Neuronal stem cell (in vitro differentiated cells): Measurements from ENCODE around the gene FBXO3.

Source experiments
- DNase-seq: peaks from one replicate; pipeline ENCODE4 v3.0.0-alpha.2; 2013; ENCODE audit warnings: low spot score
- H2AFZ ChIP-seq: one replicate; pipeline ENCODE4 v1.6.1; 2013; ENCODE audit warnings: mild to moderate bottlenecking, low read length, inconsistent platforms
- H2AK5ac ChIP-seq: 2 replicates; pipeline ENCODE4 v1.6.1; 2013; ENCODE audit warnings: low read depth, mild to moderate bottlenecking, inconsistent platforms, low read length, moderate library complexity, mixed read lengths
- H2BK120ac ChIP-seq: 2 replicates; pipeline ENCODE4 v1.6.1; 2013; ENCODE audit warnings: low read depth, mild to moderate bottlenecking, inconsistent platforms, low read length, moderate library complexity, mixed read lengths
- H2BK12ac ChIP-seq: one replicate; pipeline ENCODE4 v1.6.1; 2013; ENCODE audit warnings: low read length, inconsistent platforms
- H2BK15ac ChIP-seq: 2 replicates; pipeline ENCODE4 v1.6.1; 2013; ENCODE audit warnings: mild to moderate bottlenecking, low read length, inconsistent platforms, mixed read lengths
- H2BK5ac ChIP-seq: one replicate; pipeline ENCODE4 v1.6.1; 2013; ENCODE audit warnings: inconsistent platforms, mild to moderate bottlenecking, low read length, moderate library complexity
- H3K14ac ChIP-seq: one replicate; pipeline ENCODE4 v1.6.1; 2013; ENCODE audit warnings: low read length, inconsistent platforms
- H3K18ac ChIP-seq: 2 replicates; pipeline ENCODE4 v1.6.1; 2013; ENCODE audit warnings: low read length, inconsistent platforms
- H3K23ac ChIP-seq: 2 replicates; pipeline ENCODE4 v1.6.1; 2013; ENCODE audit warnings: low read depth, mild to moderate bottlenecking, mixed read lengths, low read length, inconsistent platforms; ENCODE audit not compliant: poor library complexity
- H3K27ac ChIP-seq: replicated peaks from 3 replicates; pipeline ENCODE4 v1.5.1; 2013; ENCODE audit warnings: low read length, inconsistent platforms
- H3K27me3 ChIP-seq, 3 experiments: 2 replicates each; pipeline ENCODE4 v1.6.1; 2013; ENCODE audit warnings: low read length in 3 of 3, mild to moderate bottlenecking in 2 of 3, inconsistent platforms in 1 of 3, low read depth in 1 of 3, mixed read lengths in 1 of 3, moderate library complexity in 1 of 3; ENCODE audit not compliant: control insufficient read depth in 3 of 3, insufficient read depth in 3 of 3
- H3K36me3 ChIP-seq, 2 donors: replicated peaks in 1 of 2; 2 replicates each; pipeline ENCODE4 v1.6.1; 2013; ENCODE audit warnings: low read length in 2 of 2; ENCODE audit not compliant: control insufficient read depth in 2 of 2, insufficient read depth in 2 of 2
- H3K4ac ChIP-seq: 2 replicates; pipeline ENCODE4 v1.6.1; 2013; ENCODE audit warnings: inconsistent platforms, mild to moderate bottlenecking, low read length, moderate library complexity
- H3K4me1 ChIP-seq, 2 donors: 1 replicate in 1 of 2; 2 replicates in 1 of 2; pipeline ENCODE4 v1.6.1; 2013; ENCODE audit warnings: low read length in 2 of 2, low read depth in 1 of 2; ENCODE audit not compliant: control insufficient read depth in 2 of 2, insufficient read depth in 1 of 2
- H3K4me2 ChIP-seq: one replicate; pipeline ENCODE4 v1.6.1; 2013; ENCODE audit warnings: mild to moderate bottlenecking, low read length, inconsistent platforms; ENCODE audit not compliant: insufficient read depth, poor library complexity, severe bottlenecking
- H3K4me3 ChIP-seq, 2 donors: 2 replicates each; pipeline ENCODE4 v1.5.1; 2013; ENCODE audit warnings: low read length in 2 of 2, mild to moderate bottlenecking in 2 of 2, inconsistent platforms in 1 of 2, moderate library complexity in 1 of 2
- H3K79me1 ChIP-seq: one replicate; pipeline ENCODE4 v1.6.1; 2013; ENCODE audit warnings: low read depth, mild to moderate bottlenecking, inconsistent platforms, low read length, moderate library complexity
- H3K9ac ChIP-seq: one replicate; pipeline ENCODE4 v1.6.1; 2013; ENCODE audit warnings: mild to moderate bottlenecking, low read depth, low read length, inconsistent platforms; ENCODE audit not compliant: poor library complexity
- H3K9me3 ChIP-seq, 2 donors: replicated peaks in 1 of 2; 2 replicates each; pipeline versions ENCODE3 to v1.6.1; 2013; ENCODE audit warnings: low read length in 2 of 2, mild to moderate bottlenecking in 2 of 2, inconsistent platforms in 1 of 2, low read depth in 1 of 2, mixed read lengths in 1 of 2, moderate library complexity in 1 of 2; ENCODE audit not compliant: control insufficient read depth in 2 of 2, insufficient read depth in 1 of 2
- H4K8ac ChIP-seq: one replicate; pipeline ENCODE4 v1.6.1; 2013; ENCODE audit warnings: low read depth, mild to moderate bottlenecking, inconsistent platforms, low read length, moderate library complexity
- H4K91ac ChIP-seq: one replicate; pipeline ENCODE4 v1.6.1; 2013; ENCODE audit warnings: low read length, low read depth, mild to moderate bottlenecking, inconsistent platforms; ENCODE audit not compliant: poor library complexity
- WGBS, 2 donors: extraction: QIAGEN DNeasy Blood & Tissue Kit; methylation state at CpG; one replicate each; pipeline ENCODE4 v1.1.7; 2013; ENCODE audit warnings: missing lambda C conversion rate in 2 of 2, mixed read lengths in 1 of 2; ENCODE audit not compliant: insufficient read length in 2 of 2, insufficient replicate concordance in 1 of 2; ENCODE audit errors: extremely low coverage in 2 of 2; 5-methylcytosine and 5-hydroxymethylcytosine counted together

The FBXO3 gene

DNA sequence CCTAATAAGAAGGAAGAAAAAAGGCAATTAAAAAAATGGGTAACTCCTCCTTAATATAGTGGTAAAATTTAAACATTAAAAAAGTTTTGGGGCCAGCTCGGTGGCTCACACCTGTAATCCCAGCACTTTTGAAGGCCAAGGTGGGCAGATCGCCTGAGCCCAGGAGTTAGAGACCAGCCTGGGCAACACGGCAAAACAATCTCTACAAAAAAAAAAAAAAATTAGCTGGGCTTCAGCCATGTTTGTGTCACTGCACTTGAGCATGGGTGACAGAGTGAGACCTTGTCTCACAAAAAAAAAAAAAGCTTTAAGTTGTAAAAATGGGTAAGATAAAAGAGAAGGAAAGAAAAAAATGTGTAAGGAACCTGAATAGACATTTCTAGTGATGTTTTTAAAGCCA, 11.3 kb upstream of the FBXO3 start:
- Histone ChIP-seq H4K91ac (no peak overlapping the region), H3K4ac (no peak overlapping the region), H2BK15ac (no peak overlapping the region), H3K9me3 (no peaks in the 10 kb centered on the region), H3K4me2 (no peak overlapping the region), H3K14ac (no peak overlapping the region), H3K79me1 (no peaks in the 10 kb centered on the region), H3K23ac (no peak overlapping the region), H3K9ac (no peak overlapping the region), H3K18ac (no peak overlapping the region), H2AFZ (no peak overlapping the region), H4K8ac (no peak overlapping the region), H2AK5ac (no peak overlapping the region), H2BK5ac (no peak overlapping the region), H3K4me3 (no peak overlapping the region), H3K36me3 (no peaks in the 10 kb centered on the region), H2BK120ac (no peak overlapping the region), H2BK12ac (no peak overlapping the region), H3K27ac (no peak overlapping the region), H3K27me3 (peaks cover 0 to 49% (median 0%) of the 10 kb centered on the region in 3 experiments), H3K4me1 (no peaks in the 10 kb centered on the region)
- no CpG with 5 or more reads among the region's 3 CpGs for WGBS, 2 donors
- DNase-seq = no peak

GRCh38 chr11:33779849-33780528, 5.7 kb upstream of the FBXO3 start:
- H2AK5ac ChIP-seq = no peak overlapping the region
- H3K27ac ChIP-seq = no peak overlapping the region

DNA sequence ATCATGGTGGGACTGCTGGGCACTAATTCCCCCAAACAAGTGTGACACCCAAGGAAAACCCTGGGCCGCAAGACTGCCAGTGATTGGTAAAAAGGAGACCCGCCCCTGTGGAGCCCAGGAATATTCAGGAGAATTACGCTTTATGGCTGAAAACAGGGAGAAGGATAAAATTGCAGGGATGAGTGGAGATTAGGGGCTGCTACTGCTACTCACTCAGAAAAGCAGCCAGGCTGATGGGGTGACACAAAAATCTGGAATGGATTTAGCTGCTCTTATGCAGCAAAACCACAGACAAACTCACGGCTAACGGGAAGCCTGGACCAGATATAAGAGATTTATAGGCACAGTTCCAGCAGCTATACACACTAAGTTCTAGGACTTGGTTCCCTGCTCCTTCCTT, 4.4 kb upstream of the FBXO3 start:
- no peak overlapping the region for H2AK5ac ChIP-seq
- DNase-seq = no peak
- no CpG with 5 or more reads among the region's 5 CpGs for WGBS, 2 donors
- no peak overlapping the region for H4K91ac ChIP-seq
- no peak overlapping the region for H3K18ac ChIP-seq
- no peak overlapping the region for H3K4me3 ChIP-seq
- no peak overlapping the region for H2BK120ac ChIP-seq
- H3K27ac ChIP-seq = no peak overlapping the region
- no peak overlapping the region for H3K14ac ChIP-seq
- H3K4ac ChIP-seq = no peak overlapping the region
- H3K23ac ChIP-seq = no peak overlapping the region
- H2BK12ac ChIP-seq = no peak overlapping the region
- H3K79me1 ChIP-seq = peaks cover 5% of the 10 kb centered on the region
- no peaks in the 10 kb centered on the region for H3K36me3 ChIP-seq
- H3K9me3 ChIP-seq = no peaks in the 10 kb centered on the region
- H3K9ac ChIP-seq = no peak overlapping the region
- no peak overlapping the region for H2BK5ac ChIP-seq
- peaks cover 0 to 79% (median 9%) of the 10 kb centered on the region in 3 experiments for H3K27me3 ChIP-seq
- H3K4me2 ChIP-seq = peak overlapping the region; percentile 34
- peak overlapping the region; percentile 60 for H2AFZ ChIP-seq
- peaks cover 14% of the 10 kb centered on the region in 2 donors for H3K4me1 ChIP-seq
- no peak overlapping the region for H2BK15ac ChIP-seq
- no peak overlapping the region for H4K8ac ChIP-seq

More at GRCh38 chr11:33779849-33780528, 5.7 kb upstream of the FBXO3 start:
- Histone ChIP-seq H4K8ac (no peak overlapping the region), H3K79me1 (no peaks in the 10 kb centered on the region), H2BK5ac (no peak overlapping the region), H2BK12ac (no peak overlapping the region), H3K9ac (no peak overlapping the region), H3K4me2 (no peak overlapping the region), H3K27me3 (peaks cover 0 to 88% (median 7%) of the 10 kb centered on the region in 3 experiments), H2BK15ac (no peak overlapping the region), H2AFZ (no peak overlapping the region), H3K9me3 (no peaks in the 10 kb centered on the region), H4K91ac (no peak overlapping the region), H3K23ac (no peak overlapping the region), H3K36me3 (no peaks in the 10 kb centered on the region), H2BK120ac (no peak overlapping the region), H3K4me3 (no peak overlapping the region), H3K18ac (no peak overlapping the region), H3K4ac (no peak overlapping the region), H3K14ac (no peak overlapping the region), H3K4me1 (peaks cover 12 to 14% of the 10 kb centered on the region in 2 donors)
- WGBS, 2 donors = no CpG with 5 or more reads among the region's 7 CpGs
- DNase-seq = no peak

GRCh38 chr11:33777906-33778305, 3.6 kb upstream of the FBXO3 start:
- no peak overlapping the region for H4K8ac ChIP-seq
- H3K4me3 ChIP-seq = no peak overlapping the region
- H3K18ac ChIP-seq = peak overlapping the region; percentile 30
- peaks cover 0 to 75% (median 9%) of the 10 kb centered on the region in 3 experiments for H3K27me3 ChIP-seq
- no peak overlapping the region for H2BK15ac ChIP-seq
- no peak overlapping the region for H3K4me2 ChIP-seq
- H2BK12ac ChIP-seq = no peak overlapping the region
- DNase-seq = no peak
- H3K23ac ChIP-seq = no peak overlapping the region
- H3K14ac ChIP-seq = no peak overlapping the region
- no peak overlapping the region for H3K9ac ChIP-seq
- H3K4ac ChIP-seq = no peak overlapping the region
- H2BK5ac ChIP-seq = no peak overlapping the region
- WGBS, 2 donors = no CpG with 5 or more reads among the region's 9 CpGs
- H3K4me1 ChIP-seq = peaks cover 14% of the 10 kb centered on the region in 2 donors
- H3K36me3 ChIP-seq = no peaks in the 10 kb centered on the region
- no peaks in the 10 kb centered on the region for H3K9me3 ChIP-seq
- H2AFZ ChIP-seq = peak overlapping the region; percentile 60
- no peak overlapping the region for H2BK120ac ChIP-seq
- no peak overlapping the region for H3K27ac ChIP-seq
- no peak overlapping the region for H2AK5ac ChIP-seq
- H3K79me1 ChIP-seq = peaks cover 8% of the 10 kb centered on the region
- no peak overlapping the region for H4K91ac ChIP-seq
